HG03342 (cell line): ENCODE data around the gene GNPDA1.

Experiments used
- ATAC-seq: cut with Tn5 transposase; IDR thresholded peaks from one replicate; pipeline ENCODE4 v1.9.1; 2021; ENCODE audit warnings: mild to moderate bottlenecking, moderate library complexity; ENCODE audit not compliant: unreplicated experiment

GNPDA1 gene

GRCh38 chr5:142024771-142025304 is 12.0 kb upstream of the GNPDA1 start:
- peak; percentile 100 for ATAC-seq

DNA sequence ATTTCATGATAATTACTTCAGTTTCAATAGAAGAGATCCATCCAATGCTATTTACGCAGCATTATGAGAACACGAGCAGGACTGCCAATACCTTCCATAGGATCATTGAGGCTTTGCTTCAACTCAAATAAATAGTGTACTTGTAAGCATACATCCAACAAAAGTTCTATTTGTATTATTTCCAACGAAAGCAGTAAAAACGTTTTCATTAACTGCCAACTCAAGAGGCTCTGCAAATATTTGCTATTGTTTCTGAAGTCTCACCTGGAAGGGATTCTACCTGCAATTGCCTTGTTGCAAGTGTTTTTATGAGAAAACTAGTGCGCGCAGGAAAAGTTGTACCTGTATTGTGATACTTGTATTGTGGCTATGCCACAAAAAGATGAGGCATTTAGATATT is 11.0 kb upstream of the GNPDA1 start:
- ATAC-seq: no peak

GRCh38 chr5:142020122-142020659 is 7.4 kb upstream of the GNPDA1 start:
- ATAC-seq: no peak

GRCh38 chr5:142017832-142018427 is 5.1 kb upstream of the GNPDA1 start:
- ATAC-seq: peak; percentile 38

GRCh38 chr5:142016556-142016955 is 3.7 kb upstream of the GNPDA1 start:
- peak; percentile 36 for ATAC-seq

GRCh38 chr5:142015781-142016533 is 3.1 kb upstream of the GNPDA1 start:
- ATAC-seq: peak; percentile 34

DNA sequence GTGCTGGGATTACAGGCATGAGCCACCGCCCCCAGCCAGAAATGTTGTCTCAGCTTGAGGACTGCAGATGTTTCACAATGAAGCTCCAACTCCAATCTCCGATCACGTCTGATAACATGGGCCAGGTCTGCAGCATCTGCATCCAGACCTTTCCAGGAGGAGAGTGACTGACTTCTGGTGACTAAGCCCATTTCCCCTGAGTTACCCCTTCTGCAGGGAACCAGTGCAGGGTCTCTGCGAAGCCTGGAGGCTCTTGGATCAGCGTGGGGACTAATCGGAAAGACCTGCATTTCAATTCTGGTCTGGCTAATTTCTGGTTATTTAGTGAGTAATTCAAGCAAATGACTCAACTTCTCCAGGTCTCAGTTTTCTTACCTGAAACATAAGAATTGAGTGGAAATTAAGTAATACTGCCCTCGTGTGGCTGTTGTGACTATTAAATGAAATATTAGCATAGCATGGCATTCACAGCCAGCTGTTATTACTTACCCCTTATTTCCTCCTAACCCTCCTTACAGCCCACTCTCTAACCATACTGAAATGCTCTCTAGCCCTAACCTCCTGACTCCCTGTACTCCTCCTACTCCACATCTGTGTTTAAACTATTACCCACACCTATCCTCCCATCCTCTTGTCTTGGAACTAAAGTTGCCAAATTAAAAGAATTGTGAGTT is 2.2 kb upstream of the GNPDA1 start:
- peak; percentile 25 for ATAC-seq

- no peak for ATAC-seq
Observed at GRCh38 chr5:142013734-142014521, 1.1 kb upstream of the GNPDA1 start.

DNA sequence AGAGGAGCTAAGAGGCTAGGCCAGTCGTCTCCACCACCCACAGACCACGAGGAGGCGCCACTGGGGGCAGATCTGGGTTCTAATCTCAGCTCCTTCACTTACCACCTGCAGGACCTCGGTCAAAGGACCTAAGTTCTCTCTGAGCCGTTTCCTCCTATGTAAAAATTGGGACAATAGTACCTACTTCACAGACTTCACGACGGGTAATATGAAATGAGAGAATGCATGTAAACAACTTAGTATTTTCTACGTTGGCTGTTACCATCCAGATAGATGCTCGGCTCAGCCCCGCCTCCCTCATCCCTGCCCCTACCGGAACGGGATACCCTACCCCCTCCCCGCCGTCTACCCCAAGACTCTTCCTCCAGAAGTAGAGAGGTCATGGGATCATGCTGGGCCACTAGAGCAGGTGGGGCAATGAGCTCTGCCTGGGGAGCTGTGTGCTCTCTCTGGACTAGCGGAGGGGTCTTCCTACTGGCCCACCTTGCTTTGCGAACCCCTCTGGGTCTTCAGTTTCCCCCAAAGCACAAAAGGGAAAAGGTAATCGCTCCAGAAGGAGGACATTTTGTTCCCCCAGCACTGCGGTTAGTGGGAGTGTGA is 541 bp downstream of the GNPDA1 start:
- ATAC-seq: no peak

GRCh38 chr5:142011572-142012185 is 1.1 kb downstream of the GNPDA1 start:
- ATAC-seq: no peak

DNA sequence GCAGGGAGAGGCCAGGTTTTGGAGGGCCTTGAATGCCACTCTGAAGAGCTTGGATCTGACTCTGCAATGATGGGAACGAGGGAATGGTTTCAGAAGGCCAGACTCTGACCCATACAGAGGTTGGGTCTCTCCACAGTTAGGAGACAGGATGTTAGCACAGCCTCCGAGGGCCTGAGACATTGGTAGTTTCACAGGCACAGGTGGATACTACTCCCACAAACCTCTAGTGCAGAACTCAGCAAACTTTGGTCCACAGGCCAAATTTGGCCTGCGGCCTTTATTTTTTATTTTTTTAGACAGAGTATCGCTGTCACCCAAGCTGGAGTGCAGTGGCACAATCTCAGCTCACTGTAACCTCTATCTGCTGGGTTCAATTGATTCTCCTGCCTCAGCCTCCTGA is 2.9 kb downstream of the GNPDA1 start:
- ATAC-seq: no peak

DNA sequence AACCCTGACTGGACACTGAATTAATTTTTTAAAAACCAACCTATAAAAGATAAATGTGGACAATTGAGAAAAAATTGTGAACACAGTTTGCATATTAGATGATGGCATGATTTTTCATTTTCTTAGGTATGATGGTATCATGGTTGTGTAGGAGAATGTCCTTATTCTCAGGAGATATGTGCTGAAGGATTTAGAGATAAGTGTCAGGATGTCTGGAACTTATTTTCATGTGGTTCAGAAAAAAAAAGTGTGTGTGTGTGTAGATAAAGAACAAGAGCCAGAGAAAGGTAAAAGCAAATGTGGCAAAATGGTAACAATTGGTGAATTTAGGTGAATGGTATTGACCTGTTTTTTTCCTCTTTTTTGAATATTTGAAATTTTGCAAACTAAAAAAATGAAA is 4.0 kb downstream of the GNPDA1 start:
- ATAC-seq: no peak

- no peak for ATAC-seq
Observed at GRCh38 chr5:142007237-142007544, 5.6 kb downstream of the GNPDA1 start.

DNA sequence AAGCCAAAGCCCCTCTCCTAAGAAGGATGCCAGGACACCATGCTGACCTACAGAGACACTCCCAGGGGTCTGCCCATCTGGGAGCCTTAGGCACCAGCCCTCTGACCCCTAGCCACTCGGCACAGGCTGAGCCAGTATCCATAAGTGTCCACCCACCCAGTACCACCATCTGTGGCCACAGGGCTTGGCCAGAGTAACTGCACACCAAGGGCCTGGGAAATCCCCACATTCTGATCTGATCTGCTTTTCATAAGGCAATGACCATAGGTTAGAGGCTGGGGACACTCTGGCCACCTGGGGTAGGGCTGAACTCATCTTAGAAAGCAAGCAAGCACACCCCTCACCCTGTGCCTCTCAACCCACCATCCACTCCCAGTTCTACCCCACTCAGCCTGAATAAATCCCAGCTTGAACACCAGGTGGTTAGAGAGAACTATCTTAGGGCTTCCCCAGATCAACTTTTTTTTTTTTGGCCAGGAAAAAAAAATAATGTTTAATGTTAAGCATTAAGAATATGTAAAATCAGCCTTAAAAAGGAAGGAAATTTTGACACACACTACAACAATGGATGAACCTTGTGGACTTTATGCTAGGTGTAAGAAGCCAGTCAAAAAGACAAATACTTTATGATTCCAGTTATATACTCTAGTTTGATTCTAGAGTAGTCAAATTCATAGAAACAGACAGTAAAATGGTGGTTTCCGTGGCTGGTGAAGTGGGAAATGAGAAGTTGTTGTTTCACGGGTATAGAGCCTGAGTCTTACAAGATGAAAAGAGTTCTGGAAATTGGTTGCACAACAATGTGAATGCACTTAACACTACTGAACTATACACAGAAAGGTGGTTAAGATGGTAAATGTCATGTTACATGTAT is 6.2 kb downstream of the GNPDA1 start:
- ATAC-seq: no peak

DNA sequence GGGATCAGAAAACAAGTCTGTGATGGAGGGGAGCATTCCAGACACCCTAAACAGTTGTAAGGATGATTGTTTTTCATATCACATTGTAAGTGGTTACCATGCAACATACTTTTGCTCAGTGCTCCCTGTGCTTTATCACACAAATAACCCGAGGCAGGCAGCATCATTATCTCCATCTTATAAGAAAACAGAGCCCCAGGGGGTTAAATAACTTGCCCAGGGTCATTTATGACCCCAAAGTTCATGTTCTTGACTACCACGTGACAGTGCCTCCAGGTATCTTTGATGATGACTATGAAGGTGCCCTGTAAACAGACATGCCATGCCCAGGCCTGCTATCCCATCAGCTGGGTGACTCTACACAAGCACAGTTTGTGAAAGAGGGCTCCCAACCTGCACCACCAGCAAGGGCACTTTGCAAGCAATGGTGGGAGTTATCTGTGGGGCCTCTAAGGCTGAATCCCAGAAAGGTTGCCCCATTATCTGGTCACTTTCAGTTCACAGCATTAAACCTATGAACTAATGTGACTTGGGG is 9.5 kb downstream of the GNPDA1 start:
- ATAC-seq: no peak

GRCh38 chr5:142000704-142001484 is 11.9 kb downstream of the GNPDA1 start:
- no peak for ATAC-seq

DNA sequence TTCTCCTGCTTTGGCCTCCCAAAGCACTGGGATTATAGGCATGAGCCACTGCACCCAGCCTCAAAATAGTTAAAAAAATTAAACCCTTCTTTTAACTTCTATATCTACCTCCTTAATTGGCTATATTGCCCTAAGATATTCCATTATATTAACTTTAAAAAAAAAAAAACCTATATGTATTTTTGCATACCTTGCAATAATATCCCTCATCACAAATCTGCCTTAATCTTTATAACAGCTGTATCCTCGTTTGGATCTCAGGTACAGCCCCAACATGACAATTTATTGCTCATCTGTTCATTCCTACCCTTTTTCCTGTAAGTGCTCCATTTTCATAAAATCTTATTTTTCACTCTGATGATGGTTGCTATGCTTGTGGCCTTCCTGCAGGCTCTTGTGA is 12.7 kb downstream of the GNPDA1 start:
- ATAC-seq: no peak

GRCh38 chr5:141997358-141997960 is 15.4 kb downstream of the GNPDA1 start:
- no peak for ATAC-seq
